Muscle of leg (tissue), 11 donors: ENCODE data around the gene RBM19. TPM values are rescaled to one million over a fixed set of nuclear protein-coding genes. Genes with fewer than 3 reads are reported as not detected.

Experiments
- DNase-seq: peaks from one replicate; pipeline ENCODE4 v3.0.0; 2013
- H3K27ac ChIP-seq: one replicate; pipeline ENCODE4 v1.5.1; 2013; ENCODE audit warnings: mild to moderate bottlenecking, low read length, control low read depth
- H3K27me3 ChIP-seq: one replicate; pipeline ENCODE4 v1.6.1; 2013; ENCODE audit warnings: low read length; ENCODE audit not compliant: control insufficient read depth, insufficient read depth
- H3K36me3 ChIP-seq: one replicate; pipeline ENCODE4 v1.6.1; 2013; ENCODE audit warnings: low read length; ENCODE audit not compliant: control insufficient read depth, insufficient read depth
- H3K4me1 ChIP-seq: one replicate; pipeline ENCODE4 v1.6.1; 2013; ENCODE audit warnings: low read length; ENCODE audit not compliant: control insufficient read depth, insufficient read depth
- H3K4me3 ChIP-seq: one replicate; pipeline ENCODE4 v1.5.1; 2013; ENCODE audit warnings: low read length, control low read depth
- H3K9me3 ChIP-seq: replicated peaks from 2 replicates; pipeline ENCODE4 v1.6.1; 2013; ENCODE audit warnings: low read depth, low read length; ENCODE audit not compliant: control insufficient read depth
- WGBS: methylation state at CpG from one replicate; pipeline ENCODE4 v1.1.5; 2013; ENCODE audit warnings: missing lambda C conversion rate; ENCODE audit not compliant: insufficient coverage; 5-methylcytosine and 5-hydroxymethylcytosine counted together
- polyA plus RNA-seq, 8 donors: library from polyadenylated mRNA; unstranded; fragments of 120-200 nt; gene quantifications; one replicate each; pipeline versions ENCODE4 v1.2.1 to v1.2.3, GENCODE V29; 2013; ENCODE audit warnings: inconsistent platforms in 1 of 8, low replicate concordance in 1 of 8; ENCODE audit not compliant: insufficient read length in 8 of 8, insufficient read depth in 1 of 8
- total RNA-seq: library from RNA; stranded (reverse); fragments of 120-200 nt; gene quantifications from one replicate; pipeline ENCODE4 v1.2.4, GENCODE V29; 2013

RBM19 gene
- total and polyA plus RNA-seq, 9 donors, result 12.7 to 20.9 (median 16.1) TPM

DNA sequence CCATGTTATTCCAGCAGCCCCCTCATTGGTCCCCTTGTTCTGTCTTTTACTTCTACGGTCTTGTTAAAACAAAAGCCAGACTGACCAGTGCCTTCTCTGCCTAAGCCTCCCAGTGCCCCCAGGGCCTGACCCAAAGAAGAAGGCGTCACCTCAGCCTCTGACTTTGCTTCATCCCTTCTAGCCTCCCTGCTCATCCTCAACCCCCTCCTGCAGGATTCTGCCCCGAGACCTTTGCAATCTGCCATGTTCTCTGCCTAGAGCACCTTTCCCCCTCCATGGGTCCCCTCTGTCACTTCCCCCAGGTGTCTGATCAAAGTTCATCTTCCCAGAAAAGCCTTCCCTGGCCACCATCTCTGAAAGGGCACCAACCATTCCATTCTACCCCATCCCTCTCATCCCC, 7.9 kb upstream of the RBM19 start:
- Histone ChIP-seq H3K4me1 (no peaks in the 10 kb centered on the region), H3K9me3 (no peaks in the 10 kb centered on the region), H3K27ac (no peak overlapping the region), H3K27me3 (peaks cover 11% of the 10 kb centered on the region), H3K4me3 (no peak overlapping the region), H3K36me3 (no peaks in the 10 kb centered on the region)
- DNase-seq, result no peak
- WGBS, result 68% methylated on average over 3 of the region's 3 CpGs

DNA sequence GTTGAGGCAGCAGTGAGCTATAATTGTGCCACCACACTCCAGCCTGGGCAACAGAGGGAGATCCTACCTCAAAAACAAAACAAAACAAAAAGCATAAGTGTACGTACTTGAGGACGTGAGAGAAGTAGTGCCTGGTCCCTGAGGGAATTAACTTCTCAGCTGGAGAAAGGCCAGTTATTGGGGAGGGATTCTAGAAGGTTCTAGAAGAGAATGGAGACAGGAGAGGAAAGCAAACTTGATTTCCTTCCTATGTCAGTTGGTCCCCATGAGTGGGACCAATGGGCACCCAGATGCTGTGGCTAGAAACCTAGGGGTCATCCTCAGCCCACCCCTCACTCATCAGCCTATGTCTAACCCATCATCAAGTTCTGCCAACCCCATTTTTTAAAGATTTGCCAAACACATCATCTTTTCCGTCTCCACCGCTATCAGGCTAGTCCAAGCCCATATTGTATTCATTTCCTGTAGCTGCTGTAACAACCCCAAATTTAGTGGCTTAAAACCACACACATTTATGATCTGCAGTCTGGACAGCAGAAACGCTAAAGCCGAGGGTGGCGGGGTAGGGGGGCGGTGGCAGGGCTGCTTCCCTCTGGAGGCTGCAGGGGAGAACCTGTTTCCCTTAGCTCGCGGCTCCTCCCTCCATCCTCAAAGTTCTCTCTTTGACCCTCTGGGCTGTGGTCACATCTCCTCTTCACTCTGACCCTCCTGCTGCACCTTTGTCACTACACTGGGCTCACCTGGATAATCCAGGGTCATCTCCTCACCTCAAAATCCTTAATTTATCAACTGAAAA, 7.2 kb upstream of the RBM19 start:
- Histone ChIP-seq H3K36me3 (no peaks in the 10 kb centered on the region), H3K4me1 (no peaks in the 10 kb centered on the region), H3K27ac (no peak overlapping the region), H3K4me3 (no peak overlapping the region), H3K27me3 (peaks cover 12% of the 10 kb centered on the region), H3K9me3 (no peaks in the 10 kb centered on the region)
- WGBS, result 35% methylated on average over 9 of the region's 10 CpGs
- DNase-seq, result no peak

DNA sequence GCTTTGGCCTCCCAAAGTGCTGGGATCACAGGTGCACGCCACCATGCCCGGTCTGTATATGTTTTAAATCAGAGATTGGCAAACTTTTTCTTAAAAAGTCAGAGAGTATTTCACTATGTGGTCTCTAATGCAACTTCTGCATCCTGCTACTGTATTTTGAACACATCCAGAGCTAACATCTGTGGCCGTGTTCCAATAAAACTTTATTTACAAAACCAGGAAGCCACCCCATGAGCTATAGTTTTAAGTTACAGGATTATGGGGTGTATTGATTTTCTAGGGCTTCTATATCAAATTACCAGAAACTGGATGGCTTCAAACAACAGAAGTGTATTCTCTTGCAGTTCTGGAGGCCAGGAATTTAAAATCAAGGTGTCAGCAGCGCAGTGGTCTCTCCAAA, 5.3 kb upstream of the RBM19 start:
- peaks cover 6% of the 10 kb centered on the region for H3K4me1 ChIP-seq

DNA sequence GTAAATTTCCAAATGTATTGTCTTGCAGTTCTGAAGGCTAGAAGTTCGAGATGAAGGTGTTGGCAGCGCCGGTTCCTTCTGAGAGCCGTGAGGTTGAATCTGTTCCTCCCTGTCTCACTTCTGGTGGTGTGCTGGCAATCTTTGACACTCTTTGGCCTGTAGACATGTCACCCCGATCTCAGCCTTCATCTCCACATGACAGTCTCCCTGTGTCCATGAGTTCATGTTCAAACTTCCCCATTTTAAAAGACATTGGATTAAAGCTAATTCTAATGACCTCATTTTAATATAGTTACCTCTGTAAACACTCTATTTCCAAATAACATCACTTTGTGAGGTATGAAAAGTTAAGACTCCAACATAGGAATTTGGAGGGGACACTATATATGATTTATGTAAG, 4.1 kb upstream of the RBM19 start:
- WGBS, result 74% methylated on average over 3 of the region's 5 CpGs
- H3K27ac ChIP-seq, result no peak overlapping the region
- H3K36me3 ChIP-seq, result no peaks in the 10 kb centered on the region
- H3K4me1 ChIP-seq, result peaks cover 13% of the 10 kb centered on the region
- peaks cover 9% of the 10 kb centered on the region for H3K27me3 ChIP-seq
- H3K4me3 ChIP-seq, result no peak overlapping the region
- no peaks in the 10 kb centered on the region for H3K9me3 ChIP-seq
- no peak for DNase-seq

More for the DNA sequence above, 5.3 kb upstream of the RBM19 start:
- no peak overlapping the region for H3K27ac ChIP-seq
- DNase-seq, result no peak
- no peaks in the 10 kb centered on the region for H3K36me3 ChIP-seq
- no peaks in the 10 kb centered on the region for H3K9me3 ChIP-seq
- 100% methylated on average over 1 of the region's 4 CpGs for WGBS
- no peak overlapping the region for H3K4me3 ChIP-seq
- peaks cover 9% of the 10 kb centered on the region for H3K27me3 ChIP-seq

DNA sequence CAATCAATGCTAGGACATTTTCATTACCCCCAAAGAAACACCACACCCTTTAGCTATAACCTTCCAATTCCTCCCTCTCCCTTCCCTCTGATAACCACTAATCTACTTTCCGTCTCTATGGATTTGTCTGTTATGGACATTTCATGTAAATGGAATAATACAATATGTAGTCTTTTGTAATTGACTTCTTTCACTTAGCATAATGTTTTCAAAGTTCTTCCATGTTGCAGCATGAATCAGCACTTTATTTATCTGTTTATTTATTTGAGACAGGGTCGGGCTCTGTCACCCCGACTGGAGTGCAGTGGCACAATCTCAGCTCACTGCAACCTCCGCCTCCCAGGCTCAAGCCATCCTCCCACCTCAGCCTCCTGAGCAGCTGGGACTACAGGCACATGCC, 1.2 kb upstream of the RBM19 start:
- peaks cover 6% of the 10 kb centered on the region for H3K27me3 ChIP-seq
- WGBS, result no CpG with 5 or more reads among the region's 4 CpGs
- no peak for DNase-seq
- peaks cover under 1% of the 10 kb centered on the region for H3K36me3 ChIP-seq
- peaks cover 17% of the 10 kb centered on the region for H3K4me1 ChIP-seq
- H3K4me3 ChIP-seq, result no peak overlapping the region
- H3K9me3 ChIP-seq, result no peaks in the 10 kb centered on the region
- no peak overlapping the region for H3K27ac ChIP-seq

DNA sequence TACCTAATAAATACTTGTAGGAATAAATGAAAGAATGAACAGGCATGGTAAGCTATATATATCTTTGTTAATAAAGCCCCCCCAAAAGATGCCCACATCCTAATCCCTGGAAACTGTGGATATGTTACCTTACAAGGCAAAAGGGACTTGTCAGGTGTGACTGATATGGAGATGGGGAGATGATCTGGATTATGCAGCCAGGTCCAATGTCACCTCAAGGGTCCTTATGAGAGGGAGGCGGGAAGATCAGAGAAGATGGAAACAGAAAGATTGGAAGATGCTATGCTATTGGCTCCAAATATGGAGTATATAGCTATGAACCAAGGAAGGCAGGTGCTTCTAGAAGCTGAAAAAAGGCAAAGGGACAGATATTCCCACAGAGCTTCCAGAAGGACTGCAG, 3.4 kb downstream of the RBM19 start:
- Histone ChIP-seq H3K4me3 (no peak overlapping the region), H3K27ac (no peak overlapping the region), H3K27me3 (no peaks in the 10 kb centered on the region), H3K4me1 (peaks cover 17% of the 10 kb centered on the region), H3K36me3 (peaks cover 39% of the 10 kb centered on the region), H3K9me3 (no peaks in the 10 kb centered on the region)
- no peak for DNase-seq
- 83% methylated on average over 1 of the region's 1 CpG for whole genome bisulfite sequencing

DNA sequence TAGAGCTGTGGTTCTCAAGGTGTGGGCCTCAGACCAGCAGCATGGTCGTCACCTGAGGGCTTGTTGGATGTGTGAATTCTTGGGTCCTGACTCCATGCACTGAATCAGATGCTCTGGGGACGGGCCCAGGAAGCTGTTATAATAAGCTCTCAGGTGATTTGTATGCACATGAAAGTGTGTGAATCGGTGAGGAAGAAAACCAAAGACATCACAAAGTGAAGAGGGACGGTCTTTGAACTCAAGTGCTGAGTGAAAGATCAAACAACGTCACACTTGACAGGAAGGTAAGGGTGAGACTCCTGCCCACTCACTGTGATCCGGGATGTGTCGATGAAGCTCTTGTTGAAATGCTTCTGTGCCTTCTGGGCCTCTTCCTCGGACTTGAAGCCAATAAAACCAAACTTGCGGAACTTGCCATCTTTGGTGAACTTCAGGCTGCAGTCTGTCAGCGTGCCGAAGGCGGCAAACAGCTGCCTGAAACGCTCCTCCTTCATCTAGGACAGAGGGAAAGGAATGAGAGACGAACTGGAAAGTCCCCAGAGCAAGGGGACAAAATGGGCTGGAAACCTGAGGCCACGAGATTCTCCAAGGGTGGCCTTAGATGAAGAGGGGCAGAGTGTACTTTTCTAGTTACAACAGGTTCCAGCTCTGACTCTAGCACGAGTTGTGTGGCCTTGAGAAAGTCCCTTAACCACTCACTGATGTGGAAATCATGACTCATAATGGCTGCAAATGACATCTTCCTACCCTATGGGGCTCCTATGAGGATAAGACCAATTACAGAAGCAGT, 4.0 kb downstream of the RBM19 start:
- 94% methylated on average over 13 of the region's 16 CpGs for WGBS

DNA sequence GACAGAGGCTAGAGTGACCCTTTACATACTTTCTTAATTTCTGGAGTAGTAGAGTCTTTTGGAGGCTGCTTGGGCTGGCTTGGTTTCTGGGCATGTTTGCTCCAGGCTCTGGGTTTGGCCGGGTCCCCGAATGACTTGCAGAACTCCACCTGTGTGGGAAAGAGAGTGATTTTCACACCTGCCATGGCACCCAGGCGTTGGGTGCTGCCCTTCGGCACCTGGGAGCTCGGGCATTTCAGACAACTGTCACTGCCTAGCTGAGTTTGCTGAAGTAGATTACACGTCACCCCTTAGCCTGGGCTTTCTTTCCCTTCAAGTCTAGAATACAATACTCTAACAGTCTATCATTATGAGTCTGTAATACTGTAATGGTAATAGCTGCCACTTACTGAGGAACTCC, 6.1 kb downstream of the RBM19 start:
- Histone ChIP-seq H3K27me3 (no peaks in the 10 kb centered on the region), H3K4me1 (peaks cover 3% of the 10 kb centered on the region), H3K4me3 (no peak overlapping the region), H3K36me3 (peaks cover 60% of the 10 kb centered on the region), H3K9me3 (no peaks in the 10 kb centered on the region), H3K27ac (no peak overlapping the region)
- WGBS, result 100% methylated on average over 1 of the region's 6 CpGs
- DNase-seq, result no peak

More for the DNA sequence above, 4.0 kb downstream of the RBM19 start:
- H3K27me3 ChIP-seq, result no peaks in the 10 kb centered on the region
- H3K36me3 ChIP-seq, result peaks cover 41% of the 10 kb centered on the region
- H3K9me3 ChIP-seq, result no peaks in the 10 kb centered on the region
- peaks cover 17% of the 10 kb centered on the region for H3K4me1 ChIP-seq
- H3K27ac ChIP-seq, result no peak overlapping the region
- no peak overlapping the region for H3K4me3 ChIP-seq
- no peak for DNase-seq

DNA sequence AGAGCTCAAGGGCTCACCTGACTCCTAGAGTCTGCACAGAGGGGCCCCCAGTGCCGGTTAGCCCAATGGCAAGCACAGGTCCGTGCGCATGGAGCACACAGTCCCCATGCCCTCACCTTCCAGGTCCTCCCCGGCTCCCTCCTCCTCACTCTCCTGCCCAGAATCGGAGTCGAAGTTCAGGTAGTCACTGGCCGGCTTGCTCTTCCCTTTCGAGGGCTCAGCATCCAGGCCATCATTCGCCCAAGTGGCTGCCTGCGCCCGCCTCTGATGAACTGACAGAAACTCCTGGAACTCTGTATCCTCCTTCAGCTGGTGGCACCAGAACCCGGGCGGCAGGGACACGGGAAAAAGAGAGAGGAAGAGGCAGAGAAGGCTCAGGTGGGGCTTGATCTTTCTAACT, 7.0 kb downstream of the RBM19 start:
- H3K9me3 ChIP-seq, result no peaks in the 10 kb centered on the region
- no peaks in the 10 kb centered on the region for H3K27me3 ChIP-seq
- H3K27ac ChIP-seq, result no peak overlapping the region
- no peak for DNase-seq
- peaks cover 69% of the 10 kb centered on the region for H3K36me3 ChIP-seq
- WGBS, result 92% methylated on average over 12 of the region's 14 CpGs
- H3K4me3 ChIP-seq, result no peak overlapping the region
- no peaks in the 10 kb centered on the region for H3K4me1 ChIP-seq

DNA sequence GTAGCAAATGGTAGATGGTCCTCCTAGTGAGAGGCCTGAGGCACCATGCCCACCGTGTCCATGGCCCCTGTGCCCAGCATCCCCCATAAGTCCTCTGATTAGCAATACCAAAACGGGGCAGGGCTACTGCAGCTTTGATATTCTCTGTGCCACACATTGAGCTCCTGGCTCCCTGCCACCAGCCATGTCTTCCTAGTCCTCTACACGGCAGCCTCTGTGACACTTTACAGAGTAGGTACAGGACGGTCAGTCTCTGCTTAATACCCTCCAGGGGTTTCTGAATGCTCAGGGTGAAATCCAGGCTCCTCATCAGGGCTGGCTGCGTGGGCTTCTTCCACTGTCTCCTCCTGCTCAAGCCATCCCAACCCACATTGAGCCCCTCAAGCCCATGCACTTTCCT, 8.0 kb downstream of the RBM19 start:
- H3K36me3 ChIP-seq, result peaks cover 76% of the 10 kb centered on the region
- H3K27me3 ChIP-seq, result no peaks in the 10 kb centered on the region
- H3K27ac ChIP-seq, result no peak overlapping the region
- no peak overlapping the region for H3K4me3 ChIP-seq
- H3K4me1 ChIP-seq, result no peaks in the 10 kb centered on the region
- H3K9me3 ChIP-seq, result no peaks in the 10 kb centered on the region
- 89% methylated on average over 5 of the region's 5 CpGs for WGBS
- no peak for DNase-seq
